T-helper 2 cell treated with Interferon-gamma antibody and Interleukin-4, amounts not matched to agents 100 ng/mL and 5 ng/mL, for 36 hours (primary cell): ENCODE data around the gene HLA-DMA. TPM values are rescaled to one million over a fixed set of nuclear protein-coding genes. Genes with fewer than 3 reads are reported as not detected.
"Not testable (repeated sequence)": the region's sequence is repeated elsewhere in the genome, so short reads cannot be mapped to it uniquely, and the experiment has no call there.

Source experiments
- intact Hi-C: fragments of 100-400 bp; cut with micrococcal nuclease; formaldehyde crosslinking; loops from one replicate; pipeline ENCODE4 v1.15.1; 2023
- total RNA-seq: library from RNA; stranded (reverse); gene quantifications from 2 replicates; pipeline ENCODE4 v1.2.3, GENCODE V29; 2022

The HLA-DMA gene
- total RNA-seq, 1 donor from 2014 or later = 32.7 TPM

DNA sequence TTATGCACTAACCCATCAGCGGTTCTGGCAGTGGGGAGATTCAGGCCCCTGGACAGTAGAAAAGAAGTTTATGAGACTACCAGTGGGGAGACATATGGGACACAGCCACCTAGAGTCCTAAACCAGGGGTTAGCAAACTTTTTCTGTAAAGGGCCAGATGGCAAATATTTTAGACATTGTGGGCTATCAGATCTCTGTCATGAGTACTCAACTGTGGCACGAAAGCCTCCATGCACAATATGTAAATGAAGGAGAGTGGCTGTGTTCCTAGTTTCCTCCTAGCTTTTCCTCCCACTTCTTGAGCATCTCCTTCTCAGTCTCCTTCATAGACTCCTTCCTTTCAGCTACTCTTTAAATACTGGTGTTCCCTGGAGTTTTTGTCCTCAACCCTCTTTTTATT is 3.3 kb upstream of the HLA-DMA start:
- intact Hi-C loops = no loop called here

- intact Hi-C loops = no loop called here
These were observed 2.3 kb upstream of the HLA-DMA start for GRCh38 chr6:32954986-32955802.

DNA sequence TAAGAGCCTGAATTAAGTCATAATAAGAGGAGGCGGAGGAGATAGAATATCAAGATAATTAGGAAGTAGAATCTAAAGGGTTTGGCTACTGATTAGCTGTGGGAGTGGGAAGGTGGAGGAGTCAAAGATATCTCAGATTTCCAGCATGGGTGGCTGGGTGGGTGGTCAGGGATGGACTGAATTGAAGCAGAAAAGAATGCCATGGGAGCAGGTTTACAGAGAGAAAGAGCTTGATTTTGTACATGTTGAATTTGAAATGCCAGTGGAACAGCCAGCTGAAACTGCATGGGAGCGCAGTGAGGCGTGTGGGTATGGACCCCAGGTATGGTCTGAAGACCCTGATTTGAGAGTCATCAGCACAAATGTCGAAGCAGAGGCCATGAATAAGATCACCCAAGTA is 1.4 kb upstream of the HLA-DMA start:
- intact Hi-C loops = no loop called here

- intact Hi-C loops = loop anchor here (1.0 to 2.0 kb wide), 4 partner anchors 12 to 59 kb away; partner anchors contain the start of gene HLA-DMB
These were observed 878 bp upstream of the HLA-DMA start for GRCh38 chr6:32953775-32954174.

GRCh38 chr6:32950449-32950848 is 2.4 kb downstream of the HLA-DMA start:
- intact Hi-C loops = no loop called here

- intact Hi-C loops = no loop called here
These were observed 2.9 kb downstream of the HLA-DMA start for GRCh38 chr6:32950010-32950409.

GRCh38 chr6:32949113-32949512 is 3.8 kb downstream of the HLA-DMA start:
- intact Hi-C loops = no loop called here

DNA sequence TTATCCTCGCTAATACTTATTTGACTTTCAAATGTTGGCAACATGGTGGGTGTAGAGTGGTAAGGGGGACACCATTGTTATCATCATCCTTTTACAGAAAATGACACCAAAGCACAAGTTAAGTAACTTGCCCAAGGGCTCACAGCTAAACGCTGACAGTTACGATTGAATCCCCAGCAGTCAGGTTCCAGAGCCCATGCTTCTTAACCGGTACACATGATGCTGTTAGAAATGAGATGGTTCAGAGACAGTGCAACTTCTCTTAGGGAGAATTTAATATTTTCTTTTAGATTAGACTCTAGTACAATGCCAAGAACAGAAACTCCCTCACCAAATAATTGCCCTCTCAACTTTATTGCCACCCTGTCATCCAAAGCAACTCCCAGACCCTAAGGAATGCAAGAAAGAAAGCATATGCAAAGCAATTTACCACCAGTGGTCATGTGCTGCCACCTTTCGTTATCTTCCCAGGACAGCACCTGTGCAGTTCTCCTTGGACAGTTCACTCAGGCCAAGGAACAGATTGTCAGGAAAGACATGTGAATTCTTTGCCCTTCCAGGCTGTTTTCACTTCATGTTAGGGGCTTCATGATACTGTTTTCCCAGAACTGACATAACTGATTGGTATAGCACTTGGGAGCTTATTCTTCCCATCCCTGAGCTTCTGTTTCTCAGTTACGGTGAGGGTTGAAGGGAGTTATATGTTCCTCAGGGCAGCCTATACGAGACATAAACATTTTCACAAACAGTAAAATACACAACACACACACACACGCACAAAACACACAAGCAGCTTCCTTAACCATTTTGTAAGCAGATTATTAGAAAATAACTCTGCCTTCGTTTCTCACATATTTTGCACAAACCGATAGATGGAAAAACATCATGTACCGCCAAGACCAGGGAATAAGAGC is 5.1 kb downstream of the HLA-DMA start:
- intact Hi-C loops = no loop called here

DNA sequence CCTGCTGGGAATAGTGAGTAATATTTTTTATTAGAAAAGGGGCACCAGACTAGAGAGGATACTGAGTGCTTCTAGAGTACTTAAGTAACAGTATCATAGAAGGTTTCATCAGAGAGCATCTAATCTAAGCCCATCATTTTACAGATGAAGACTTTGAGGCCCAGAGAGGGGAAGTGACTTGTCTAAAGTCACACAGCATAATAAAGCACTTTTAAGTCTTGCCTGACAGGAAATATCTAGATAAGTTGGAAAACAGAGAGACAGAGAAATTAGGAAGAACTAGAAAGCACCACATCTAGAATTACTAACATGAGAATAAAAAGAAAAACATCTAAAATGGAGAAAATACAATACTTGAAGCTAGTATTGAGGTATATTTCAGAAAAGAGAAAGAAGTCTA is 6.0 kb downstream of the HLA-DMA start:
- intact Hi-C loops = no loop called here

GRCh38 chr6:32945953-32946352 is 6.9 kb downstream of the HLA-DMA start:
- intact Hi-C loops = no loop called here

- intact Hi-C loops = no loop called here
These were observed 7.7 kb downstream of the HLA-DMA start for GRCh38 chr6:32945108-32945760.

- intact Hi-C loops = no loop called here
These were observed 8.8 kb downstream of the HLA-DMA start for GRCh38 chr6:32943864-32944649.

DNA sequence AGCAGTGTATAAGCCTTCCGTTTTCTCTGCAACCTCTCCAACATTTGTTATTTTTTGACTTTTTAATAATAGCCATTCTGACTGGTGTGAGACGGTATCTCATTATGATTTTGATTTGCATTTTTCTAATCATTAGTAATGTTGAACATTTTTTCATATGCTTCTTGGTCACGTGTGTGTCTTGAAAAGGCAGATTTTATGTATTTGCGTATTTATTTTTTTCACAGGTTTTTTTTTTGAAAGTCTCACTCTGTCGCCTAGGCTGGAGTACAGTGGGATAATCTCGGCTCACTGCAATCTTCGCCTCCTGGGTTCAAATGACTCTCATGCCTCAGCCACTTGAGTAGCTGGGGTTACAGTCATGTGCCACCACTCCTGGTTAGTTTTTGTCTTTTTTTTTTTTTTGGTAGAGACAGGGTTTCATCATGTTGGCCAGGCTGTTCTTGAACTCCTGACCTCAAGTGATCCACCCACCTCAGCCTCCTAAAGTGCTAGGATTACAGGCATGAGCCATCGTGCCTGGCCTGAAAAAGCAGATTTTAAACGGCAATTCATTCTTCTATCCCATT is 10.3 kb downstream of the HLA-DMA start:
- intact Hi-C loops = not testable (repeated sequence)

GRCh38 chr6:32941214-32941768 is 11.6 kb downstream of the HLA-DMA start:
- intact Hi-C loops = loop anchor here (1.0 to 2.0 kb wide), 4 partner anchors 12 to 46 kb away; partner anchors contain the start of gene HLA-DMA

DNA sequence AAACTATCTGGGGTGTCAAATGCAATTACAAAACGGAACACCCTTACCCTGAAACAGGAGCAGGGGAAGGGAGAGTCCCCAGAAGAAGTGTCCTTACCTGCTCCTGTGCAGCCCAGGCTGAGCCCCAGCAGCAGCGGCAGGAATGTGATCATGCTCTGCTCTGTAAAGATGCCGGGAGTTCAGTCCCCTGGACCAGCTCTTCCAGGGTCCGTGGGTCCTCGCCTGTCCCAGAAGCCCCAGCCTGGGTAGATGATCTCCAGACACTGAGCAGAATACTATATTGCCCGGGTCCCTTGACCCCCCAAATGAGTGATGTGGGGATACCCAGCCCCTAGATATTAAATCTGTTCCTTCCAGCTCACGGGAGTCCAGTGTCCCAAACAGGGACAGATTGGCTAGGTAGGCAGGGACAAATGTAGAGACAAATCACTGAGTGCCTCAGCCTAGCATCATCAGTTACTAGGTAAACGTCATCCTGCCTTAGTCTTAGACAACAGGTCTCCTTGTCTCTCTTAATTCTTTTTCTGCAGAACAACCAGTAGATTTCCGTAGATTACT is 12.2 kb downstream of the HLA-DMA start, which contains the start of gene HLA-DMB:
Gene HLA-DMB (minus strand): TSS at position 373 of the 558 bp plus-strand sequence. CDS start 221 bp downstream, at position 152.
- intact Hi-C loops = loop anchor here (1.0 to 2.0 kb wide), 4 partner anchors 13 to 46 kb away; partner anchors contain the start of gene HLA-DMA

DNA sequence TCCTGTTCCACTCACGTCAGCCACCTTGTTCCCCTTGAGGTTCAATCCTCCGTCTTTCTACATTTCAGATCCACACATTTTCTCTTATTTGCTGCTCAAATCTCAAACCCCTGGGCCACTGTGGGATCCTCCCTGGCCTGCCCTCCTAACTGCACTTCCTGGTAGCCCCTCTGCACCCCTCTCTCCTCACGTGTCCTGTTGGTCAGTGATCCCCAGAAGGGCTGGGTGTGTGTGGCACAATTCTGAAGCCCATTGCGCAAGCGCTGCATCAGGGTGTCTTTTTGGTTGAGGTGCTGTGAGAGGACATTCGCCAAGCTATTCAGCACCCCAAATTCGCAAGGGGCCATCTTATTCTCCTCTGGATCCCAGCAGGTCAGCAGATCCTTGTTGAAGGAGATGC is 14.4 kb downstream of the HLA-DMA start:
- intact Hi-C loops = no loop called here

- intact Hi-C loops = no loop called here
These were observed 15.7 kb downstream of the HLA-DMA start for GRCh38 chr6:32937230-32937633.

GRCh38 chr6:32936239-32937152 is 16.4 kb downstream of the HLA-DMA start:
- intact Hi-C loops = no loop called here
